SU-DHL-6 (cell line): ENCODE measurements around the gene SMAP2.

ENCODE experiments used
- H2AFZ ChIP-seq: fragments of 200-600 bp; sonication (generic); 2 replicates; pipeline ENCODE4 v1.6.1; 2014; ENCODE audit warnings: low read depth, mild to moderate bottlenecking, moderate library complexity, mixed read lengths, antibody characterized with exemption, low read length; ENCODE audit not compliant: severe bottlenecking
- H3F3A ChIP-seq: fragments of 200-600 bp; shearing (Covaris generic); 2 replicates; pipeline ENCODE4 v1.6.0; 2016; ENCODE audit warnings: antibody characterized with exemption, mild to moderate bottlenecking; ENCODE audit not compliant: insufficient read depth
- H3K27ac ChIP-seq: fragments of 200-600 bp; sonication (generic); 2 replicates; pipeline ENCODE4 v1.5.1; 2016; ENCODE audit warnings: low read depth, mild to moderate bottlenecking, low read length, moderate library complexity, mixed read lengths
- H3K27me3 ChIP-seq: fragments of 200-600 bp; sonication (generic), shearing (Covaris generic); 2 replicates; pipeline ENCODE4 v1.6.0; 2014; ENCODE audit warnings: mild to moderate bottlenecking, low read length
- H3K36me3 ChIP-seq: fragments of 200-600 bp; sonication (generic); 2 replicates; pipeline ENCODE4 v1.6.1; 2014; ENCODE audit warnings: mild to moderate bottlenecking, low read length, mixed read lengths
- H3K4me2 ChIP-seq: fragments of 300-600, 200-600 bp; shearing (Covaris generic), sonication (generic); 2 replicates; pipeline ENCODE4 v1.6.0; 2014; ENCODE audit warnings: low read length, low read depth, mild to moderate bottlenecking; ENCODE audit not compliant: poor library complexity, severe bottlenecking
- H3K4me3 ChIP-seq: fragments of 200-600 bp; sonication (generic); 2 replicates; pipeline ENCODE4 v1.5.1; 2014; ENCODE audit warnings: antibody characterized with exemption, low read length, mild to moderate bottlenecking, mixed read lengths; ENCODE audit not compliant: insufficient read depth, poor library complexity, severe bottlenecking
- H3K79me2 ChIP-seq: fragments of 200-600 bp; sonication (generic); 2 replicates; pipeline ENCODE4 v1.6.1; 2014; ENCODE audit warnings: mild to moderate bottlenecking, low read length, moderate library complexity; ENCODE audit not compliant: insufficient read depth
- H3K9ac ChIP-seq: fragments of 200-600 bp; sonication (generic); 2 replicates; pipeline ENCODE4 v1.7.0; 2014; ENCODE audit warnings: mild to moderate bottlenecking, low read length
- H3K9me2 ChIP-seq: fragments of 200-600 bp; sonication (generic); replicated peaks from 2 replicates; pipeline ENCODE4 v1.6.1; 2014; ENCODE audit warnings: low read length; ENCODE audit not compliant: insufficient read depth
- H3K9me3 ChIP-seq: fragments of 200-600 bp; sonication (generic); 2 replicates; pipeline ENCODE4 v1.6.1; 2014; ENCODE audit warnings: low read length, mixed read lengths; ENCODE audit not compliant: insufficient read depth
- H4K20me1 ChIP-seq: fragments of 200-600 bp; sonication (generic); 2 replicates; pipeline ENCODE4 v1.6.1; 2014; ENCODE audit warnings: low read depth, mild to moderate bottlenecking, antibody characterized with exemption, low read length, moderate library complexity, mixed read lengths
- EZH2phosphoT487 ChIP-seq: fragments of 200-600 bp; sonication (generic), shearing (Covaris generic); conservative IDR thresholded peaks from 2 replicates; pipeline ENCODE4 v1.6.1; 2018; ENCODE audit warnings: mild to moderate bottlenecking, antibody characterized with exemption, low read length, moderate library complexity, mixed read lengths
- TF ChIP-seq, protein P1 (sequence below): fragments of 200-600 bp; sonication (generic); IDR thresholded peaks from one replicate; pipeline ENCODE4 v1.5.1; 2017; ENCODE audit warnings: antibody characterized with exemption, mild to moderate bottlenecking, low read length, moderate library complexity; ENCODE audit not compliant: insufficient read depth, poor library complexity, severe bottlenecking

The SMAP2 gene

DNA sequence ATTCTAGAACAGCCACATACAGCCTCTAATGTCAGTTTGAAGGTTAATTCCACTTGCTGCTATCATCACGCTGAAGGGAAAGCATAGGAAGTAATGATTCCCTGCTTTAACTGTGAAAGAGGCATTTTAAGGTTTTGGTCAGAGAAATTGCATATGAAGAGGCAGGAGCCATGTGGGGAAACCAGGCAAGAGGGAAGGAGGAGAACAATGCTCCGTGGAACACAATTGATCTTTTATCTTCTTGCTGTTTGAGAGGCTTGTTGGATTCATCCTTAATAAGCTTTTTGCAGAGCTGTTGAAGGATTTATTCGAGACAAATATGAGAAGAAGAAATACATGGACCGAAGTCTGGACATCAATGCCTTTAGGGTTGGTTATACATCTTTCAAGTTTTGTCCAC, 35.9 kb downstream of the SMAP2 start:
- H3K4me3 ChIP-seq: no peak overlapping the region
- no peak overlapping the region for H3K27ac ChIP-seq
- no peaks in the 10 kb centered on the region for H3F3A ChIP-seq
- no peaks in the 10 kb centered on the region for H3K27me3 ChIP-seq
- no peak overlapping the region for H3K9ac ChIP-seq
- no peaks in the 10 kb centered on the region for H4K20me1 ChIP-seq
- H3K79me2 ChIP-seq: peaks cover 13% of the 10 kb centered on the region; the same call in 1 of the 2 replicates
- H3K4me2 ChIP-seq: no peak overlapping the region
- no peaks in the 10 kb centered on the region for H3K9me2 ChIP-seq
- TF ChIP-seq EZH2phosphoT487: no peak
- TF ChIP-seq, protein P1, sequence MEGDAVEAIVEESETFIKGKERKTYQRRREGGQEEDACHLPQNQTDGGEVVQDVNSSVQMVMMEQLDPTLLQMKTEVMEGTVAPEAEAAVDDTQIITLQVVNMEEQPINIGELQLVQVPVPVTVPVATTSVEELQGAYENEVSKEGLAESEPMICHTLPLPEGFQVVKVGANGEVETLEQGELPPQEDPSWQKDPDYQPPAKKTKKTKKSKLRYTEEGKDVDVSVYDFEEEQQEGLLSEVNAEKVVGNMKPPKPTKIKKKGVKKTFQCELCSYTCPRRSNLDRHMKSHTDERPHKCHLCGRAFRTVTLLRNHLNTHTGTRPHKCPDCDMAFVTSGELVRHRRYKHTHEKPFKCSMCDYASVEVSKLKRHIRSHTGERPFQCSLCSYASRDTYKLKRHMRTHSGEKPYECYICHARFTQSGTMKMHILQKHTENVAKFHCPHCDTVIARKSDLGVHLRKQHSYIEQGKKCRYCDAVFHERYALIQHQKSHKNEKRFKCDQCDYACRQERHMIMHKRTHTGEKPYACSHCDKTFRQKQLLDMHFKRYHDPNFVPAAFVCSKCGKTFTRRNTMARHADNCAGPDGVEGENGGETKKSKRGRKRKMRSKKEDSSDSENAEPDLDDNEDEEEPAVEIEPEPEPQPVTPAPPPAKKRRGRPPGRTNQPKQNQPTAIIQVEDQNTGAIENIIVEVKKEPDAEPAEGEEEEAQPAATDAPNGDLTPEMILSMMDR: no peak
- no peaks in the 10 kb centered on the region; the same call in 1 of the 2 replicates for H3K36me3 ChIP-seq
- H2AFZ ChIP-seq: no peak overlapping the region
- H3K9me3 ChIP-seq: no peaks in the 10 kb centered on the region

DNA sequence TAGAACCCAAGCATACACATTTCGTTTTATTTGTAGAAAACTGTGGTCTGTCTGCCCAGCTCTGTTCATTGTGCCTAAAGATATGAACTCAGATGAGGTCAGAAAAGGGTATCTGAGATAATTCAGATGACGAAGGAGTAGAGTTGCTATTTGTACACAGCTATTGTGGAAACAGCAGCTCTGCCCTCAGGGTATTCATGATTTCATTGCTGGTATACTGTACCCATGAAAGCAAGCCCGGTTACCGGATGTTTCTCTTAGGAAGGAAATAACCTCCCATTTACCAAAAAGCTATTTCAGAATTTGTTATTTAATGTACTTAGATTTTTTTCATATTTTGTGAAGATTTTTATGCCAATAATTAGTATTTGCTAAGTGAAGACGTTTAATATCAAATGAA, 37.8 kb downstream of the SMAP2 start:
- Histone ChIP-seq H3K79me2 (0 out of 2 replicates have a peak, but pooled peaks cover 6% of the 10 kb centered on the region), H3K9me2 (no peaks in the 10 kb centered on the region), H3K36me3 (peaks cover 3% of the 10 kb centered on the region), H3K27me3 (no peaks in the 10 kb centered on the region), H3K4me2 (no peak overlapping the region), H3K9ac (no peak overlapping the region), H3K4me3 (no peak overlapping the region), H2AFZ (no peak overlapping the region), H3K27ac (no peak overlapping the region), H3K9me3 (no peaks in the 10 kb centered on the region), H3F3A (no peaks in the 10 kb centered on the region), H4K20me1 (no peaks in the 10 kb centered on the region)
- no peak for TF ChIP-seq EZH2phosphoT487
- TF ChIP-seq, protein P1: no peak

DNA sequence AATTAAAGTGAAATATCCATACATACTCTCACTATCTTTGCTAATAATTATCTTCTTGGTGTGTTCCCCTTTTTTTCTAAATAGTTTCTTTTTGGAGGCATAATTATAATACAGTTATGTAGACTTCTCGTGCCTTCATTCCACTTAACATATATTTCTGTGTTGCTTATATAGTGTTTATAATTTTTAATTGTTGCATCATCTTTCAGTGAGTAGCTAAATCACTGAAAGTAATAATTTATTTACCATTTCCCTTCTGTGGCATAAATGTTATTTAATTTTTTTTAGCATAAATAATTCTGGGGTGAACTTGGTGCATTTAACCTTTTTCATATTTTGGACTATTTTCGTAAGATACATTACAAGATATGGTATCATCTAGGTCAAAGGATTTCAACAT, 38.3 kb downstream of the SMAP2 start:
- no peak overlapping the region for H3K27ac ChIP-seq
- no peak for TF ChIP-seq EZH2phosphoT487
- TF ChIP-seq, protein P1: no peak

More for the DNA sequence above, 38.3 kb downstream of the SMAP2 start:
- no peak overlapping the region for H2AFZ ChIP-seq
- H3K9ac ChIP-seq: no peak overlapping the region
- no peaks in the 10 kb centered on the region for H3K9me3 ChIP-seq
- H3F3A ChIP-seq: no peaks in the 10 kb centered on the region
- no peaks in the 10 kb centered on the region for H3K9me2 ChIP-seq
- H3K79me2 ChIP-seq: 0 out of 2 replicates have a peak, but pooled peaks cover 2% of the 10 kb centered on the region
- H3K4me3 ChIP-seq: no peak overlapping the region
- H3K36me3 ChIP-seq: peaks cover 3% of the 10 kb centered on the region
- no peaks in the 10 kb centered on the region for H4K20me1 ChIP-seq
- H3K27me3 ChIP-seq: no peaks in the 10 kb centered on the region
- no peak overlapping the region for H3K4me2 ChIP-seq
